Ishikawa (cell line): Measurements from ENCODE around the gene BBS9.

Experiments used
- CEBPB ChIP-seq: IDR thresholded peaks from 2 replicates; pipeline ENCODE4 v1.6.1; 2012
- CREB1 ChIP-seq: IDR thresholded peaks from 2 replicates; pipeline ENCODE4 v1.6.1; 2012; ENCODE audit warnings: low read depth
- EGR1 ChIP-seq: IDR thresholded peaks from 2 replicates; pipeline ENCODE4 v1.6.1; 2012
- EP300 ChIP-seq: IDR thresholded peaks from 2 replicates; pipeline ENCODE4 v1.6.1; 2012; ENCODE audit warnings: borderline replicate concordance
- FOXM1 ChIP-seq: IDR thresholded peaks from 2 replicates; pipeline ENCODE4 v1.6.1; 2012; ENCODE audit warnings: low read depth, borderline replicate concordance
- NFIC ChIP-seq: IDR thresholded peaks from 2 replicates; pipeline ENCODE4 v1.6.1; 2012
- RAD21 ChIP-seq: IDR thresholded peaks from 2 replicates; pipeline ENCODE4 v1.6.1; 2012; ENCODE audit warnings: low read depth
- TAF1 ChIP-seq: IDR thresholded peaks from 2 replicates; pipeline ENCODE4 v1.6.1; 2012; ENCODE audit warnings: low read depth, mild to moderate bottlenecking
- TCF12 ChIP-seq: IDR thresholded peaks from 2 replicates; pipeline ENCODE4 v1.6.1; 2012; ENCODE audit warnings: low read depth
- TEAD4 ChIP-seq: IDR thresholded peaks from 2 replicates; pipeline ENCODE4 v1.6.1; 2012
- YY1 ChIP-seq: IDR thresholded peaks from 2 replicates; pipeline ENCODE4 v1.6.1; 2012; ENCODE audit warnings: low read depth
- ZBTB7A ChIP-seq: IDR thresholded peaks from 2 replicates; pipeline ENCODE4 v1.6.1; 2012; ENCODE audit warnings: low read depth
- TF ChIP-seq, protein P1 (sequence below): IDR thresholded peaks from 2 replicates; pipeline ENCODE4 v1.6.1; 2012; ENCODE audit warnings: low read depth, mild to moderate bottlenecking
- TF ChIP-seq, protein P2 (sequence below): IDR thresholded peaks from 2 replicates; pipeline ENCODE4 v1.6.1; 2012
- TF ChIP-seq, protein P3 (sequence below): IDR thresholded peaks from 2 replicates; pipeline ENCODE4 v1.6.1; 2012

The BBS9 gene

DNA sequence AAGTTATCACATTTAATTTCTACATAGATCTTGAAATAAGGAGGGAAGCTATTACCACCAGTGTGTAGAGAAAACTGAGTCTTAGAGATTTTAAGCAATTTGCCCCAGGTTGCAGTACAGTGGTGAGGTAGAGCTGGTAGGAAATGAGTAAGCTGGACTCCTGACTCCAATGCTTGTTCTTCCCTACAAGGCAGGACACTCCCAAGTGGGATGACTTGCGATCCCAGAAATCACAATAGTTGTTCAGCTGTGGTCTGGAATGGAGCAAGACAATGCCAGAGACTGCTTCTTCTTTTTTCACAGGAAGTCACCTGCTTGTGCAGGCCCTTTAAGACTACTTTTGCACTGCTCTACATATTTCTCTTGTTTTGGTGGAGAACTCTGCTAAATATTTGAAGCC lies 448.8 kb downstream of the BBS9 start:
- no peak for TF ChIP-seq NFIC
- TF ChIP-seq, protein P1, sequence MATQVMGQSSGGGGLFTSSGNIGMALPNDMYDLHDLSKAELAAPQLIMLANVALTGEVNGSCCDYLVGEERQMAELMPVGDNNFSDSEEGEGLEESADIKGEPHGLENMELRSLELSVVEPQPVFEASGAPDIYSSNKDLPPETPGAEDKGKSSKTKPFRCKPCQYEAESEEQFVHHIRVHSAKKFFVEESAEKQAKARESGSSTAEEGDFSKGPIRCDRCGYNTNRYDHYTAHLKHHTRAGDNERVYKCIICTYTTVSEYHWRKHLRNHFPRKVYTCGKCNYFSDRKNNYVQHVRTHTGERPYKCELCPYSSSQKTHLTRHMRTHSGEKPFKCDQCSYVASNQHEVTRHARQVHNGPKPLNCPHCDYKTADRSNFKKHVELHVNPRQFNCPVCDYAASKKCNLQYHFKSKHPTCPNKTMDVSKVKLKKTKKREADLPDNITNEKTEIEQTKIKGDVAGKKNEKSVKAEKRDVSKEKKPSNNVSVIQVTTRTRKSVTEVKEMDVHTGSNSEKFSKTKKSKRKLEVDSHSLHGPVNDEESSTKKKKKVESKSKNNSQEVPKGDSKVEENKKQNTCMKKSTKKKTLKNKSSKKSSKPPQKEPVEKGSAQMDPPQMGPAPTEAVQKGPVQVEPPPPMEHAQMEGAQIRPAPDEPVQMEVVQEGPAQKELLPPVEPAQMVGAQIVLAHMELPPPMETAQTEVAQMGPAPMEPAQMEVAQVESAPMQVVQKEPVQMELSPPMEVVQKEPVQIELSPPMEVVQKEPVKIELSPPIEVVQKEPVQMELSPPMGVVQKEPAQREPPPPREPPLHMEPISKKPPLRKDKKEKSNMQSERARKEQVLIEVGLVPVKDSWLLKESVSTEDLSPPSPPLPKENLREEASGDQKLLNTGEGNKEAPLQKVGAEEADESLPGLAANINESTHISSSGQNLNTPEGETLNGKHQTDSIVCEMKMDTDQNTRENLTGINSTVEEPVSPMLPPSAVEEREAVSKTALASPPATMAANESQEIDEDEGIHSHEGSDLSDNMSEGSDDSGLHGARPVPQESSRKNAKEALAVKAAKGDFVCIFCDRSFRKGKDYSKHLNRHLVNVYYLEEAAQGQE, result no peak
- TF ChIP-seq, protein P2, sequence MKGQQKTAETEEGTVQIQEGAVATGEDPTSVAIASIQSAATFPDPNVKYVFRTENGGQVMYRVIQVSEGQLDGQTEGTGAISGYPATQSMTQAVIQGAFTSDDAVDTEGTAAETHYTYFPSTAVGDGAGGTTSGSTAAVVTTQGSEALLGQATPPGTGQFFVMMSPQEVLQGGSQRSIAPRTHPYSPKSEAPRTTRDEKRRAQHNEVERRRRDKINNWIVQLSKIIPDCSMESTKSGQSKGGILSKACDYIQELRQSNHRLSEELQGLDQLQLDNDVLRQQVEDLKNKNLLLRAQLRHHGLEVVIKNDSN, result no peak
- no peak for TF ChIP-seq ZBTB7A
- no peak for TF ChIP-seq RAD21
- no peak for TF ChIP-seq YY1
- TF ChIP-seq, protein P3, sequence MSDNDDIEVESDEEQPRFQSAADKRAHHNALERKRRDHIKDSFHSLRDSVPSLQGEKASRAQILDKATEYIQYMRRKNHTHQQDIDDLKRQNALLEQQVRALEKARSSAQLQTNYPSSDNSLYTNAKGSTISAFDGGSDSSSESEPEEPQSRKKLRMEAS, result no peak
- TF ChIP-seq FOXM1, result no peak
- no peak for TF ChIP-seq TCF12
- TF ChIP-seq TEAD4, result no peak
- TF ChIP-seq CEBPB, result no peak
- no peak for TF ChIP-seq EP300

DNA sequence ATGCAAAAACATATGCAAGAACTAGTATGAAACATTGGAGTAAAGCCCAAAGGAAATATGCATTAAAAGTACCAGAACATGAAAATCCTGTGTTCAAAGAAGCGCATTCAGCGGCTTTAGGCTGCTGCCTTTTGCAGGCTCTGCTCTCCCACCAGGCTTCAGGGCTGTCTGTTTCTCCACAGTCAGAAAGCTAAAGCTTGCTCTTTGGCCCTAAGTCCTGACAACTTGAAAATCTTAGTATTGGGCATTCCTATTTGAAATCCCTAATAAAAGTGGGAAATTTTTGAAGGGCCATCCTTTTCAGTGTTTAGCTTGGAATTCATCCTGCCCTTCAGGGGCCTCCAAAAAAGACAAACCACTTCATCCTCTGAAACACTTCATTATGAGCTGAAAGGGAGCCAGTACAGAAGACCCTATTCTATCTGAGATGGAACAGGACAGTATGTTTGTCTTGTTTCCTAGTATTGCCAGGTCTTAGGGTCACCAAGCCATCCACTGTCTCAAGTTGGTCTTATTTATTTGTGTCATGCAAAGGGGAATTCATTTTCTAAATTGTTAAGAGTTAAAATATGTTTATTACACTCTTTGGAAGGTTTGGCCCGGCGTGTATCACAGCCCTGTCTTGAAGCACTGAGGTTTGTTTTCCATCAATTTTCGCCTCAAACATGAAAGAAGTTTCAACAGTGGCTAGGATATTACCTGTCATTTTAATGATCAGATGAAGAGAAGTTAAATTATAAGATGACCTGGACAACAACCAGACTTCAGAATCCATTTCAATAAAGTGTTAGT lies 449.7 kb downstream of the BBS9 start:
- TF ChIP-seq, protein P2, result no peak
- TF ChIP-seq TEAD4 (no peak), NFIC (no peak), RAD21 (no peak), TAF1 (no peak), CEBPB (no peak), FOXM1 (no peak), TCF12 (no peak), EP300 (no peak), EGR1 (no peak), CREB1 (no peak), YY1 (no peak), ZBTB7A (no peak)
- TF ChIP-seq, protein P3, result no peak
- TF ChIP-seq, protein P1, result no peak

DNA sequence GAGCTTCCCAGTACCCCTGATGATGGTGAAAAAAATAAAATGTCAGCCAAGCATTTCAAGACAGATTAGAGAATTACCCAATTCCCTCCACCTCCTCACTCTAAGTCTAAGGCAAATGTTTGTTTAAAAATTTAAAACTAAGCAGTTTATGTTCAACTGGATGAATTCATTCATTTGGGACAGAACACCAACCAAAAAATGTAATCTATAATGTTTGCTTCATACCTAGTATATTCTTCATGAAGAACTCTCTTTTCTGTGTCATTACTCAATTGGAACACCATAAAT lies 450.3 kb downstream of the BBS9 start:
- no peak for TF ChIP-seq TAF1
- TF ChIP-seq, protein P3, result no peak
- no peak for TF ChIP-seq CEBPB
- TF ChIP-seq TCF12, result no peak

DNA sequence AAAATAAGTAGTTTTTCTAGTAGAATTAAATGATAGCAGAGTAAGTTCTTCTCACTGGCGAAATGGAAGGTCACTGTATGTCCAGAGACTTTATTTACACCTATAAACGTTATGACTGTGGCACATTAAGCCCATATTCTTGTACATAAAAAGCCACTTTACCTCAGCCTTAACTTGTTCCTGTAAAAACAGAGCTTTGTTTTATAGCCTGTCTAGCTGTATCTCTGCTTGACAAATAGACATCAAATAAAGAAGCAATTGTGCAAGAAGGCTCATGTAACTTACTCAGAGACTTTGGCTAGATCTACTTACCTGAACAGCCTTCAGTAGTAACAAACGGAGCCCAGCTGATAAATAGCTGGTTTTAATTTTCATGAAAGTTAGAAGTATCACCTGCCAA lies 451.9 kb downstream of the BBS9 start:
- TF ChIP-seq CREB1 (no peak), EP300 (no peak), CEBPB (no peak), TAF1 (no peak), ZBTB7A (no peak), FOXM1 (no peak)
- TF ChIP-seq, protein P3, result no peak
- TF ChIP-seq, protein P1, result no peak
